NCI-H2196 (cell line): ENCODE measurements around the gene FANCI.

ENCODE experiments used
- DNase-seq: peaks from one replicate; lab custom pipeline; 2025; ENCODE audit not compliant: unreplicated experiment; lab: John Stamatoyannopoulos, UW

Gene FANCI

GRCh38 chr15:89303986-89304385 lies 60.2 kb downstream of the FANCI start:
- DNase-seq = no peak

GRCh38 chr15:89305395-89305794 lies 61.6 kb downstream of the FANCI start:
- DNase-seq = no peak

- no peak for DNase-seq
These were observed 63.3 kb downstream of the FANCI start for GRCh38 chr15:89307046-89307587.

GRCh38 chr15:89307791-89308190 lies 64.0 kb downstream of the FANCI start:
- DNase-seq = no peak

- DNase-seq = no peak
These were observed 64.5 kb downstream of the FANCI start for GRCh38 chr15:89308236-89308635.

- no peak for DNase-seq
These were observed 66.2 kb downstream of the FANCI start for GRCh38 chr15:89309993-89310392.

- DNase-seq = no peak
These were observed 71.7 kb downstream of the FANCI start for GRCh38 chr15:89315375-89315929.

- no peak for DNase-seq
These were observed 72.7 kb downstream of the FANCI start for GRCh38 chr15:89316504-89316903.

- no peak for DNase-seq
These were observed 73.5 kb downstream of the FANCI start for GRCh38 chr15:89317186-89317720.

GRCh38 chr15:89319678-89320077 lies 75.9 kb downstream of the FANCI start:
- DNase-seq = no peak

- DNase-seq = no peak
These were observed 76.4 kb downstream of the FANCI start for GRCh38 chr15:89320200-89320599.

GRCh38 chr15:89321521-89322410 lies 78.0 kb downstream of the FANCI start:
- no peak for DNase-seq

- DNase-seq = no peak
These were observed 79.0 kb downstream of the FANCI start for GRCh38 chr15:89322822-89323221.

GRCh38 chr15:89323825-89324224 lies 80.0 kb downstream of the FANCI start:
- DNase-seq = no peak

GRCh38 chr15:89325039-89325803 lies 81.4 kb downstream of the FANCI start:
- no peak for DNase-seq

GRCh38 chr15:89326316-89326715 lies 82.5 kb downstream of the FANCI start:
- DNase-seq = no peak

- no peak for DNase-seq
These were observed 83.3 kb downstream of the FANCI start for GRCh38 chr15:89327113-89327512.

GRCh38 chr15:89328398-89329254 lies 84.8 kb downstream of the FANCI start:
- no peak for DNase-seq

GRCh38 chr15:89329329-89330084 lies 85.7 kb downstream of the FANCI start:
- DNase-seq = no peak

- DNase-seq = no peak
These were observed 86.3 kb downstream of the FANCI start for GRCh38 chr15:89330119-89330518.
